Uterus (tissue), 4 donors: ENCODE results near the gene ATP10D. TPM values are rescaled to one million over a fixed set of nuclear protein-coding genes. Genes with fewer than 3 reads are reported as not detected.
A peak's percentile ranks its signal among the peaks of the same experiment; 100 is the strongest.

ENCODE experiments used
- DNase-seq, 2 donors: peaks; one replicate each; pipeline ENCODE4 v3.0.0-alpha.2; 2019 to 2020
- H3K27ac ChIP-seq, 2 donors: fragments of 200-600 bp; sonication (generic); 1 replicate in 1 of 2; 2 replicates in 1 of 2; pipeline ENCODE4 v1.5.1; 2016 to 2018
- H3K27me3 ChIP-seq, 2 donors: fragments of 200-600 bp; sonication (generic); one replicate each; pipeline ENCODE4 v1.5.1; 2018 to 2019; ENCODE audit warnings: control low read depth in 1 of 2
- H3K36me3 ChIP-seq, 2 donors: fragments of 200-600 bp; sonication (generic); one replicate each; pipeline ENCODE4 v1.5.1; 2019; ENCODE audit warnings: control low read depth in 1 of 2
- H3K4me1 ChIP-seq, 2 donors: fragments of 200-600 bp; sonication (generic); one replicate each; pipeline ENCODE4 v1.5.1; 2018 to 2019; ENCODE audit warnings: control low read depth in 1 of 2
- H3K4me3 ChIP-seq, 2 donors: fragments of 200-600 bp; sonication (generic); 1 replicate in 1 of 2; 2 replicates in 1 of 2; pipeline ENCODE4 v1.5.1; 2018 to 2019; ENCODE audit warnings: mild to moderate bottlenecking in 1 of 2
- H3K9me3 ChIP-seq, 2 donors: fragments of 200-600 bp; sonication (generic); one replicate each; pipeline ENCODE4 v1.5.1; 2019; ENCODE audit warnings: control low read depth in 1 of 2
- CTCF ChIP-seq, 4 experiments: fragments of 200-600 bp in 2 of 4; fragments of 450-650 bp in 2 of 4; sonication (generic) in 2 of 4; IDR thresholded peaks; one replicate each; pipeline ENCODE4 v1.5.1; 2016 to 2019; ENCODE audit warnings: antibody characterized with exemption in 4 of 4, mild to moderate bottlenecking in 2 of 4, moderate library complexity in 1 of 4
- POLR2A ChIP-seq, 2 donors: fragments of 450-650 bp; IDR thresholded peaks; one replicate each; pipeline ENCODE4 v1.6.1; 2016; ENCODE audit warnings: antibody characterized with exemption in 2 of 2, mild to moderate bottlenecking in 1 of 2, moderate library complexity in 1 of 2
- intact Hi-C: fragments of 100-400 bp; cut with DNase I; formaldehyde crosslinking; loops from one replicate; pipeline ENCODE4 v1.15.1; 2023; ENCODE audit warnings: low total_unique reads
- total RNA-seq, 4 donors: library from RNA; depleted of rRNA in 3 of 4; stranded (reverse); fragments of >200 nt in 3 of 4; gene quantifications; one replicate each; pipeline versions ENCODE4 v1.1.0 to v1.2.4, GENCODE V29; 2014 to 2023
- donor health status: DM: yes; HTN: yes; CAD: no.

Gene ATP10D
- 10 to 100 TPM; 17.4 to 52.6 (median 27.3) TPM for total RNA-seq

GRCh38 chr4:47485047-47485692 lies at the start of gene ATP10D:
Gene ATP10D, plus strand, starts transcription at chr4:47485275. Its CDS starts 27,266 bp downstream, at chr4:47512541.
- H3K4me3 ChIP-seq, result peak within 1 kb of the TSS; percentile 43 to 53
- peaks cover 0 to 8% of the 10 kb centered on the region in 2 donors for H3K4me1 ChIP-seq
- H3K27me3 ChIP-seq, result no peaks in the 10 kb centered on the region
- intact Hi-C loops, result no loop called here
- TF ChIP-seq CTCF (IDR thresholded peaks at IDR 0.05) (peak; percentile 16 to 41 (median 26)), POLR2A (IDR thresholded peaks at IDR 0.05) (peak; percentile 87 to 93)
- no peaks in the 10 kb centered on the region for H3K9me3 ChIP-seq
- peak within 1 kb of the TSS; percentile 92 for H3K27ac ChIP-seq
- H3K36me3 ChIP-seq, result no peaks in the 10 kb centered on the region
- peak; percentile 95 for DNase-seq

DNA sequence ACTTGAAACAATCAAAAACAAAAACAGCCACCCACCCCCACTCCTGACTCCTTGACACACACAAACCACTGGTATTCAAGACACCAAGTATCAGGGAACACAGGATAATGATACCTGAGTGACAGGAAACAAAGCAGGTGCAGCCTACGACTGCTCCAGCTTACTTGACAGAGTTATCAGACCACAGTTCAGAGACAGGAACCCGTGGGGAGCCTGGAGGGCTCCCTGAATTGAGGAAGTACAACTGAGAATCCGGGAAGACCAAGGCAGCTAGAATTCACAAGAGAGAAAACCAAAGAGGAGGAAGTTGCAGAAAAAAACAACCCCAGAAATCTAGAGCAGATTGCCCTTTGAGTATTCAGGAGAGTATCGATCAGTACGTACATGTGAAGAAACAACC lies 42.1 kb upstream of the ATP10D start:
- DNase-seq, result no peak
- no peak overlapping the region for H3K27ac ChIP-seq
- H3K4me3 ChIP-seq, result no peak overlapping the region
- no peaks in the 10 kb centered on the region for H3K27me3 ChIP-seq
- intact Hi-C loops, result no loop called here
- no peak for TF ChIP-seq CTCF (IDR thresholded peaks at IDR 0.05)
- TF ChIP-seq POLR2A (IDR thresholded peaks at IDR 0.05), result no peak
- no peaks in the 10 kb centered on the region for H3K9me3 ChIP-seq
- no peaks in the 10 kb centered on the region for H3K4me1 ChIP-seq
- no peaks in the 10 kb centered on the region for H3K36me3 ChIP-seq

- intact Hi-C loops, result no loop called here
- H3K27ac ChIP-seq, result no peak overlapping the region
- no peak overlapping the region for H3K4me3 ChIP-seq
- no peak for DNase-seq
- H3K9me3 ChIP-seq, result no peaks in the 10 kb centered on the region
- H3K36me3 ChIP-seq, result no peaks in the 10 kb centered on the region
- no peaks in the 10 kb centered on the region for H3K4me1 ChIP-seq
- no peaks in the 10 kb centered on the region for H3K27me3 ChIP-seq
- TF ChIP-seq CTCF (IDR thresholded peaks at IDR 0.05) (no peak), POLR2A (IDR thresholded peaks at IDR 0.05) (no peak)
Observed at GRCh38 chr4:47444031-47444430, 41.0 kb upstream of the ATP10D start.

DNA sequence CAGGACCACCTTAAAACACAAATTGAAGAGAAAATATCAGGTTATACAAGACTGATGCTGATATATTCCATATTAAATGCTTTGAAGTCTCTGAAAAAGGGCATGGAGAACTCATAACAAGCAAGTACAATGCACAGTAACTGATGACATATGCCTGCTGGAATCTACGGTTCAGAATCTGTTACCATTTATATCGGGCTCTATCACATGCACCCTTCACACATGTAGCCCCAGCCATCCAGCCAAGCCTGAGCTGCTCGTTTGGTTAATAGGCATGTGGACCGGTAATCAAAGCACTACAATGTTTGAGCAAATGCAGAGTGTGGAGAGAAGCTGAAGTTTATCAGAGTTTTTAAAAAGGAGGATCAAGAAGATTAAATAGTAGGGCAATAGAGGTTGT lies 33.4 kb upstream of the ATP10D start:
- Histone ChIP-seq H3K9me3 (no peaks in the 10 kb centered on the region), H3K27ac (no peak overlapping the region), H3K4me1 (no peaks in the 10 kb centered on the region), H3K4me3 (no peak overlapping the region), H3K27me3 (no peaks in the 10 kb centered on the region), H3K36me3 (no peaks in the 10 kb centered on the region)
- intact Hi-C loops, result no loop called here
- no peak for DNase-seq
- no peak for TF ChIP-seq CTCF (IDR thresholded peaks at IDR 0.05)
- no peak for TF ChIP-seq POLR2A (IDR thresholded peaks at IDR 0.05)

DNA sequence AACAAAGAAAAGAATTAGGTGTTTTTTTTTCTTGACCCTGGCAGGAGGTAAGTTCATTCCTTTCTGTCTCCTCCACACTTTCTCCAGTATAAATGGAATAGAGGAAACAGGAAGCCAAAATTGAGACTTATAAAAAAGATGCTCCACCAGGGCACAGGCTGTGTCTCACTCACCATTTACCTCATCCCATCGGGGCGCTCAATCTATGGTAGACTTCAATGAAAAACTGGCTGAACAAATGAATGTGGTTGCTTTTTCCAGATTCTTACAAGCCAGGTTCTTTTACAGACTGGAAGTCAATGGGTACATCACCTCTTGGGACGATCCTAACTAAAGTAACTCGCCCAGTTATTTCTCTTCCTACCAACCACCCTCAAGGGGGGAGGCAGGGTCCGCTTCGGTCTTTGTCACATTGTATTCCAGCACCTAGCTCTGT lies 22.3 kb upstream of the ATP10D start:
- no peak for TF ChIP-seq POLR2A (IDR thresholded peaks at IDR 0.05)
- TF ChIP-seq CTCF (IDR thresholded peaks at IDR 0.05), result no peak
- no peaks in the 10 kb centered on the region for H3K4me1 ChIP-seq
- intact Hi-C loops, result no loop called here
- no peak for DNase-seq
- no peaks in the 10 kb centered on the region for H3K9me3 ChIP-seq
- no peaks in the 10 kb centered on the region for H3K27me3 ChIP-seq
- H3K36me3 ChIP-seq, result no peaks in the 10 kb centered on the region
- H3K27ac ChIP-seq, result peak overlapping the region; percentile 88 to 93
- peak overlapping the region; percentile 84 to 89 for H3K4me3 ChIP-seq
